IMR-90 (cell line): ENCODE measurements around the gene COX5B. TPM values are rescaled to one million over a fixed set of nuclear protein-coding genes. Genes with fewer than 3 reads are reported as not detected.
"Not testable (repeated sequence)": the region's sequence is repeated elsewhere in the genome, so short reads cannot be mapped to it uniquely, and the experiment has no call there.

Source experiments
- ATAC-seq: fragments of 200-7000 bp; cut with Tn5 transposase; 2 replicates; pipeline ENCODE4 v1.9.1; 2020; ENCODE audit warnings: low read depth, mild to moderate bottlenecking, moderate library complexity
- BruUV-seq: library from RNA; stranded (reverse); fragments of 400-500 nt; replicated peaks from 2 replicates; lab custom pipeline; 2021; lab: Mats Ljungman, UMichigan
- CTCF ChIA-PET: fragments of 300-600 bp; formaldehyde crosslinking; extraction: SDS; loops from one replicate; lab custom pipeline; 2021; ENCODE audit warnings: antibody characterized with exemption; lab: Yijun Ruan, JAX
- POLR2A ChIA-PET: fragments of 300-600 bp; sonication (Branson Sonifier 250); formaldehyde crosslinking; loops from one replicate; lab custom pipeline; 2022; ENCODE audit warnings: antibody characterized with exemption; ENCODE audit not compliant: unreplicated experiment; lab: Charles Lee
- DNase-seq: peaks from one replicate; pipeline ENCODE4 v3.0.0; 2013
- H2AFZ ChIP-seq: replicated peaks from 2 replicates; pipeline ENCODE3; 2013; ENCODE audit warnings: low read length, mild to moderate bottlenecking; ENCODE audit not compliant: poor library complexity
- H2AK5ac ChIP-seq: 2 replicates; pipeline ENCODE4 v1.6.1; 2013; ENCODE audit warnings: low read depth, low read length, inconsistent platforms
- H2AK9ac ChIP-seq: replicated peaks from 2 replicates; pipeline ENCODE3; 2013; ENCODE audit warnings: mild to moderate bottlenecking, low read depth, low read length, moderate library complexity; ENCODE audit not compliant: poor library complexity
- H2BK120ac ChIP-seq: 2 replicates; pipeline ENCODE4 v1.6.1; 2013; ENCODE audit warnings: low read depth, low read length, inconsistent platforms
- H2BK15ac ChIP-seq: 3 replicates; pipeline ENCODE4 v1.6.1; 2013; ENCODE audit warnings: low read depth, low read length, inconsistent platforms
- H2BK20ac ChIP-seq: 2 replicates; pipeline ENCODE4 v1.6.1; 2013; ENCODE audit warnings: low read depth, mild to moderate bottlenecking, inconsistent platforms, low read length, moderate library complexity
- H2BK5ac ChIP-seq: 2 replicates; pipeline ENCODE4 v1.6.1; 2013; ENCODE audit warnings: mild to moderate bottlenecking, low read depth, low read length, inconsistent platforms; ENCODE audit not compliant: poor library complexity, severe bottlenecking
- H3K14ac ChIP-seq: replicated peaks from 2 replicates; pipeline ENCODE4 v1.6.1; 2013; ENCODE audit warnings: low read depth, low read length, inconsistent platforms
- H3K18ac ChIP-seq: 2 replicates; pipeline ENCODE4 v1.6.1; 2013; ENCODE audit warnings: low read depth, low read length, control low read depth
- H3K23ac ChIP-seq: 2 replicates; pipeline ENCODE4 v1.6.1; 2013; ENCODE audit warnings: low read depth, low read length, inconsistent platforms
- H3K27ac ChIP-seq: 2 replicates; pipeline ENCODE4 v1.5.1; 2013; ENCODE audit warnings: mild to moderate bottlenecking, control low read depth, low read length; ENCODE audit not compliant: insufficient read depth
- H3K27me3 ChIP-seq: 2 replicates; pipeline ENCODE4 v1.6.1; 2013; ENCODE audit warnings: low read length; ENCODE audit not compliant: control insufficient read depth, insufficient read depth
- H3K36me3 ChIP-seq: 2 replicates; pipeline ENCODE4 v1.6.1; 2013; ENCODE audit warnings: low read length, mixed read lengths; ENCODE audit not compliant: control insufficient read depth, insufficient read depth
- H3K4ac ChIP-seq: 2 replicates; pipeline ENCODE4 v1.6.1; 2013; ENCODE audit warnings: low read depth, low read length, inconsistent platforms
- H3K4me1 ChIP-seq: 2 replicates; pipeline ENCODE4 v1.6.1; 2013; ENCODE audit warnings: low read length, mixed read lengths; ENCODE audit not compliant: control insufficient read depth, insufficient read depth
- H3K4me2 ChIP-seq: 2 replicates; pipeline ENCODE4 v1.6.1; 2013; ENCODE audit warnings: low read depth, mild to moderate bottlenecking, control low read depth, low read length, moderate library complexity
- H3K4me3 ChIP-seq: 2 replicates; pipeline ENCODE4 v1.5.1; 2013; ENCODE audit warnings: low read depth, mild to moderate bottlenecking, control low read depth, low read length, moderate library complexity; ENCODE audit not compliant: insufficient read depth
- H3K56ac ChIP-seq: 2 replicates; pipeline ENCODE4 v1.6.1; 2013; ENCODE audit warnings: low read length, inconsistent platforms; ENCODE audit not compliant: insufficient read depth; ENCODE audit errors: extremely low read depth
- H3K79me1 ChIP-seq, 2 experiments: 2 replicates each; pipeline ENCODE4 v1.6.1; 2013; ENCODE audit warnings: low read length in 2 of 2, inconsistent platforms in 1 of 2, low read depth in 1 of 2
- H3K9ac ChIP-seq: 2 replicates; pipeline ENCODE4 v1.6.1; 2013; ENCODE audit warnings: low read depth, low read length, control low read depth
- H3K9me1 ChIP-seq: 2 replicates; pipeline ENCODE4 v1.6.1; 2013; ENCODE audit warnings: low read length, inconsistent platforms; ENCODE audit not compliant: insufficient read depth
- H3K9me3 ChIP-seq: 2 replicates; pipeline ENCODE4 v1.6.1; 2013; ENCODE audit warnings: low read length; ENCODE audit not compliant: control insufficient read depth, insufficient read depth
- H4K20me1 ChIP-seq: 2 replicates; pipeline ENCODE4 v1.6.1; 2013; ENCODE audit warnings: low read length, inconsistent platforms; ENCODE audit not compliant: insufficient read depth
- H4K5ac ChIP-seq: 2 replicates; pipeline ENCODE4 v1.6.1; 2013; ENCODE audit warnings: mild to moderate bottlenecking, low read depth, low read length, control low read depth
- H4K8ac ChIP-seq, 2 experiments: 2 replicates each; pipeline ENCODE4 v1.6.1; 2013; ENCODE audit warnings: low read depth in 2 of 2, low read length in 2 of 2, control low read depth in 1 of 2, inconsistent platforms in 1 of 2
- H4K91ac ChIP-seq: 2 replicates; pipeline ENCODE4 v1.6.1; 2013; ENCODE audit warnings: low read depth, low read length, inconsistent platforms; ENCODE audit not compliant: insufficient read depth
- WGBS, 2 experiments: methylation state at CpG; one replicate each; pipeline versions ENCODE4 v1.1.5 to v1.1.7; 2013; ENCODE audit warnings: missing lambda C conversion rate in 2 of 2; ENCODE audit not compliant: insufficient read length in 1 of 2; ENCODE audit errors: extremely low coverage in 2 of 2; 5-methylcytosine and 5-hydroxymethylcytosine counted together
- dilution Hi-C: fragments of 300-500 bp; cut with HindIII; formaldehyde crosslinking; loops from one replicate; pipeline ENCODE4 v1.14.3; 2018; ENCODE audit warnings: low sequenced_read_pairs; ENCODE audit not compliant: unreplicated experiment
- in situ Hi-C: fragments of 300-500 bp; cut with MboI; formaldehyde crosslinking; loops from 3 replicates; pipeline ENCODE4 v1.14.3; 2019; ENCODE audit warnings: low sequenced_read_pairs, inconsistent platforms, mixed read lengths
- intact Hi-C: fragments of 100-400 bp; cut with micrococcal nuclease; formaldehyde crosslinking; loops from 2 replicates; pipeline ENCODE4 v1.10.0; 2022
- polyA plus RNA-seq, 3 experiments: library from polyadenylated mRNA; depleted of rRNA; stranded (reverse); fragments of >200 nt; gene quantifications; 2 replicates each; pipeline ENCODE4 v1.2.3, GENCODE V29; 2012; ENCODE audit warnings: low replicate concordance in 1 of 3
- total RNA-seq: library from RNA; depleted of rRNA; stranded (reverse); fragments of >200 nt; gene quantifications from 2 replicates; pipeline ENCODE4 v1.2.3, GENCODE V29; 2012

The COX5B gene
- total and polyA plus RNA-seq, 2 of the 4 experiments (the other 2 are of a cell fraction): 140 to 272 TPM

- intact Hi-C loops, H3K36me3 ChIP-seq, H3K79me1 ChIP-seq, H2BK5ac ChIP-seq, H4K8ac ChIP-seq, H4K91ac ChIP-seq, H4K5ac ChIP-seq, H3K9me3 ChIP-seq, H2BK15ac ChIP-seq, ATAC-seq, dilution Hi-C loops, H2AK9ac ChIP-seq, H3K4me1 ChIP-seq, CTCF ChIA-PET, H3K9me1 ChIP-seq, DNase-seq, H3K9ac ChIP-seq, H3K56ac ChIP-seq, H3K4ac ChIP-seq, H3K4me3 ChIP-seq, H3K23ac ChIP-seq, H2BK20ac ChIP-seq, H2AK5ac ChIP-seq, BruUV-seq, POLR2A ChIA-PET, H3K27ac ChIP-seq, H3K27me3 ChIP-seq, H3K18ac ChIP-seq, H2BK120ac ChIP-seq, H3K4me2 ChIP-seq, in situ Hi-C loops, H3K14ac ChIP-seq, H4K20me1 ChIP-seq, H2AFZ ChIP-seq: not testable (repeated sequence)
These were observed 22.9 kb upstream of the COX5B start for GRCh38 chr2:97622976-97623375.

- H3K56ac ChIP-seq, H2AK5ac ChIP-seq, H4K20me1 ChIP-seq, H3K4me3 ChIP-seq, H3K4me2 ChIP-seq, in situ Hi-C loops, H2AK9ac ChIP-seq, H2BK120ac ChIP-seq, H2BK15ac ChIP-seq, H4K8ac ChIP-seq, BruUV-seq, H2AFZ ChIP-seq, H3K9me3 ChIP-seq, DNase-seq, ATAC-seq, dilution Hi-C loops, H3K4ac ChIP-seq, H3K9me1 ChIP-seq, POLR2A ChIA-PET, H3K23ac ChIP-seq, H3K36me3 ChIP-seq, H4K5ac ChIP-seq, H3K18ac ChIP-seq, H2BK5ac ChIP-seq, H2BK20ac ChIP-seq, H3K79me1 ChIP-seq, H3K27ac ChIP-seq, H4K91ac ChIP-seq, H3K27me3 ChIP-seq, CTCF ChIA-PET, intact Hi-C loops, H3K4me1 ChIP-seq, H3K9ac ChIP-seq, H3K14ac ChIP-seq: not testable (repeated sequence)
- WGBS, 2 experiments: no CpG with 5 or more reads among the region's 8 CpGs
These were observed 20.4 kb upstream of the COX5B start for GRCh38 chr2:97625354-97626048.
